Activated T-helper 1 cell treated with anti-CD3 and anti-CD28 coated beads, Interleukin-2, amount 50 U/mL, for 16 hours (primary cell): ENCODE data around the gene POMC.
"Not testable (repeated sequence)": the region's sequence is repeated elsewhere in the genome, so short reads cannot be mapped to it uniquely, and the experiment has no call there.

Source experiments
- DNase-seq, 2 donors: peaks; one replicate each; pipeline ENCODE4 v3.0.0-alpha.2; 2020; ENCODE audit warnings: low read depth in 1 of 2, low spot score in 1 of 2

POMC gene

DNA sequence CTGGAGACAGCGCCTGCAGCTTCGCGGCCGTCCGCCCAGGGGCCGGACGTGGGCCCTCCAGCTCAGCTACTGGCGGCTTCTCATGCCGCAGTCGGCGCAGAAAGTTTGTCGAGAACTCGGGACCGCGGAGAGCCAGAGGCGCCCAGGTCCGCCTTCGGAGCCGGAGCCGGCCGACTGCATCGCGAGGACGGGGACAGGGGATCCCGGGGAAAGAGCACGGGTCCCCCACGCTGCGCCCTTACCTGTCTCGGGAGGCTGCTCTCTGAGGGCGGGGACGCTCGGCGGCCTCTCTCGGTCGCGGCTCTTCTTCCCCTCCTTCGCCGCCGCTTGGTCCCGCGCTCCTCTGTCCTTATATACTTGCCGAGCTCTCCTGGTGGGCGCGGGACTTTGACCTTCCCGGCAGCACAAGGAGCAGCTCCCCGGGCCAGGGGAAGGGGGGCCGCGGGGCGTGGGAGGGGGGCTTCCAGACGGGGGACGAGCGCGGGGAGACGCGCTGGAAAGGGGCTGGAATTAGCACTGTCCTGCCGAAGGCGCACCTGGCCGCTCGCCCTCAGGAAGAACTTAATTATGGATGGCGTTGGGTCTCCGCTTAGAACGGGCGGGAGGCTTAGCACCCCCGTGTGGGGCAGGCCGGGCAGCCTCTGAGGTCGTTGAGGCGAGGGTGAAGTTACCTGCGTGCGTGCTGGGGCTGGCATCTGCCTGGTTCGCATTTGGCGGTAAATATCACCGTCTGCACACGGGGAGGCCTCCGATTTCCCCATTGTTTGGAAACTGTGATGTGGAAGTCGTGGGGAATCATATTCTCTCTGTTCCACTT lies at the start of gene POMC:
Gene POMC, minus strand, starts transcription at position 325 of the 817 bp plus-strand sequence. CDS start 3,808 bp downstream, outside the sequence.
- no peak for DNase-seq

DNA sequence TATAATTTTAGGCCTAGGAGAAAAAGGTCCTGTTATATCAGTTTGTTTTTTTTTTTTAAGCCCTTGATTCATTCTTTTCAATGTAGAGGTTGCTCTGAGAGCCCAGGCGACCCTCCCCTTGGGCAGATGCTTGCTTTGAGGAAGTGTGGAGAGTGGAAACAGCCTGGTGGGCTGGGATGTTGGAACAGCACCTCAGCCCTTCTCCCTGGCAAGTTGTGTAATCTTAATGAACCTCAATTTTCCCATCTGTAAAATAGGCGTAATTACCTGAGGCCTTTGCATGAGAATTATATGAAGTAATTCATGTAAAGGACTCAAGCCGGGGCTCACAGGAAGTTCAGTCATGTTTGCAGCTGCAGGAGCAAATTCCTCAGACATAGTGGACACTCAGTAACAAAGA lies 49.7 kb upstream of the POMC start:
- no peak for DNase-seq

- peak; percentile 63 to 79 for DNase-seq
These were observed 47.7 kb upstream of the POMC start for GRCh38 chr2:25215948-25216679.

DNA sequence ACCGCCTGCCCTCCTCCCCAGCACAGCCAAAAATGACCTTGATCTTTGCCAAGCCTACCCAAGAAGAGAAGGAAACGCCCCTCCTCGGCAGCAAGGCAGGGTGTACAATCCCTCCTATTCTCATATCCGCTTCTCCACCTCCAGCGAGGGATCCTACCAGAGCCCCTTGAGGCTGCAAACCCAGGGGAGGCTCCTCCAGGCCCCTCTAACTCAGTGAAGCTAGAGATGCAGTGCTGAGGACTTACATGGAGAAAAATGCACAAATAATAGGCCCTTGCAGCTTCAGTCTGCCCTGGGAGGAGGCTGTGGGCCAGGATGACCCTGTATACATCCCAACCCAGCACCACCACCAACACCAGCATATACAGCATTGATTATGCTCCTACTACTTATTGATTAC lies 46.9 kb upstream of the POMC start:
- DNase-seq = no peak

- no peak for DNase-seq
These were observed 44.8 kb upstream of the POMC start for GRCh38 chr2:25213229-25213628.

DNA sequence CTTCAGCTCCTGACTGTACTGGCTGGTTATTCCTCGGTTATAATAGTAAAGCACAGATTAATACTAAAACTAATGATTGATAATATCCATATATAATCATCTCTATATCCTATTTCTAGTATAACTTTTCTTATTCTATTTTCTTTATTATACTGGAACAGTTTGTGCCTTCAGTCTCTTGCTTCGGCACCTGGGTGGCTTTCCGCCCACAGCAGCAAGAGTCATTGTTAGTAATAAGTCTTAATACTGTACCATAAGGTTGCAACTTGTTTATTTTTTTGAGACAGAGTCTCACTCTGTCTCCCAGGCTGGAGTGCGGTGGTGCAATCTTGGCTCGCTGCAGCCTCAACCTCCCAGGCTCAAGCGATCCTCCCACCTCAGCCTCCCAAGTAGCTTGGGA lies 42.5 kb upstream of the POMC start:
- not testable (repeated sequence) for DNase-seq

GRCh38 chr2:25207078-25207545 lies 38.7 kb upstream of the POMC start:
- DNase-seq = no peak

- DNase-seq = no peak
These were observed 35.9 kb upstream of the POMC start for GRCh38 chr2:25204190-25204838.

DNA sequence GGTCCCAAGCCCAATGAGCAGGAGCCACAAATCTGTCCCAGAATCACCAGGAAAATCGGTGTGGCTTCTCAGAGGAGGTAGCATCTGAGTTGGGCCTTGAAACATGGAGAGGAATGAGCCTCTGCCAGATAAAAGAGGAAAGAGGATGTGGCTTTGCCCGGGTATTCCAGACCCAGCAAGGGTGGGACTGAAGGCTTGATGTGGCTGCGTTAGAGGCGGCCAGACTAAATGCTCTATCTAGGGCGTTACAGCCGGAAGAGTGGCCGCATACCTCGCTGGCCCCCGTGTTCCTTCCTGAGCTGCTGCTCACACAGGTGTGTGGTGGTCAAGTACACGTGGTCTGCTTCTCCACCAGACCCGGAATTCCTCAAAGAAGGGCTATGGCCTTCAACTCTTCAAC lies 33.9 kb upstream of the POMC start:
- DNase-seq = no peak

DNA sequence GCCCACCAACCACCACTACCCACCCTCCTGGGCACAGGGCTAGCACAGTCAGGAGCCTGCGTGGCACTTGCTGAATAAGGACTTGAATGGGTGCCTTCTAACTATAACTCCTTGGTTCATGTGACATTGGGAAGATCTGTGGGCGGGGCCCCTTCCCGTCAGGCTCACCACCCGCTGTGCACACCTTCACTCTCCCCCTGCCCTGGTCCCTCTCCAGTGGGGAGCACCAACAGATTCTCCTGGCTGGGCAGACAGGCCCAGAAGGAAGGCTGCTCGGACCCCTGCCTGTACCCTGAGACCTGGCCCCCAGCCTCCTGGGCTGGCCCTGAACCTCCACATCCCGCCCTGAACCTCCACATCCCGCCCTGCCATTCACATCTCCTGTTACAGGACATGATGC lies 33.4 kb upstream of the POMC start:
- no peak for DNase-seq

- no peak for DNase-seq
These were observed 32.9 kb upstream of the POMC start for GRCh38 chr2:25201265-25201664.

- DNase-seq = no peak
These were observed 30.2 kb upstream of the POMC start for GRCh38 chr2:25198576-25198975.

- DNase-seq = no peak
These were observed 29.8 kb upstream of the POMC start for GRCh38 chr2:25198209-25198525.

DNA sequence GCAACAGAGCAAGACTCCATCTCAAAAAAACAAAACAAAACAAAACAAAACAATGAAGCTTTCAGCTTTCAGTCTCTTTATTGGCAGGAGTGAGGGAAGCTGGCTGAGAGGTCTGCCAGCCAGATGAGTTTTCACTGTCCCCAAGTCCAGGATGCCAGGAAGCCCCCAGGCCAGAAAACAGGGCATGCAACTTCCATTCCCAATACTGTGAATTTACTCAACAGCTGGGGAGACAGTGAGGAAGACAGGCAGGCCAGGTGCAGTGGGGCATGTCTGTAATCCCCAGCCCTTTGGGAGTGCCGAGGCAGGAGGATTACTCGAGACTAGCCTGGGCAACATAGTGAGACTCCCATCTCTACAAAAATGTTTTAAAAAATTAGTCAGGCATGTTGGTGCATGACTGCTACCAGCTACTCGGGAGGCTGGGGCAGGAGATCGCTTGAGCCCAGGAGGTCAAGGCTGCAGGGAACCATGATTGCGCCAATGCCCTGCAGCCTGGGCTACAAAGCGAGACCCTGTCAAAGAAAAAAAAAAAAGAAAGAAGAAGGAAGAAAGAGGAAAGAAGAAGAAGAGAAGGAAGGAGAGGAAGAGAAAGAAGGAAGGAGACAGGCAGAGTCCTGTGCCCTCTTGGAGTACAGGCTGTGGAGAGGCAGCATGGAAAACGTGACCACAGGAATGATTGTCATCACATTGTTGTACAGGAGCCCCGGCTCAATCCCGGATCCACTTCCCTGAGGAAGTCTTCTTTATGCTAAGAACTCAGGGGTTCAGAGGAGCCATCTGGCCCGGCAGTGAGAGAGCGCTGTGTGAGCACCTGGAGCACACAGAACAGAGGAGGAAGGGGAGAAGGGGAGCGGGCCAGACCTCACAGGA lies 29.2 kb upstream of the POMC start:
- no peak for DNase-seq

DNA sequence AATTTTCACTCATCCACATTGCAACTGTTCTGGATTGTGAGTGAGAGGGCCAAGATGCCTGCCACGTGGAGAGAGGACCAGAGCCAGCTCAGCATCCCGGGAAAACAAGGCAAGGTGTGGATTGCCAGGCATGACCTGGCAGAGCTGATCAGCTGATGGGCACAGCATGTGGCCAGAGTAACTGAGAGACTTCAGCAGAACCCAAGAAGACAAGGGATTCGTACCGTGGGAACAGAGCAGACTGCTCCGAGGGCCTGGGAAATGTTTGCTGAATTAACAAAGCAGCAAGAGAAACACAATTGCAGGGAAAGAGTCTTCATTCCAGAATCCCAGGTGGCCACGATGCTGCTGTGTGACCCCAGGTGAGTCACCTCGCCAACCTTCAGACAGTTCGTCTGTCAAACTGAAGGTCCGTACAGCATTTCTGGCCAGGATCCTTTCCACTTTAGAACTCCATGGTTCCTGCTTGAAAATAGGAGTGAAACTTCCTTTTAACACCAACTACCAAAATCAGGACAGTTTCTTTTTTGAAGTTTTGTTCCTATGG lies 26.3 kb upstream of the POMC start:
- DNase-seq = no peak

DNA sequence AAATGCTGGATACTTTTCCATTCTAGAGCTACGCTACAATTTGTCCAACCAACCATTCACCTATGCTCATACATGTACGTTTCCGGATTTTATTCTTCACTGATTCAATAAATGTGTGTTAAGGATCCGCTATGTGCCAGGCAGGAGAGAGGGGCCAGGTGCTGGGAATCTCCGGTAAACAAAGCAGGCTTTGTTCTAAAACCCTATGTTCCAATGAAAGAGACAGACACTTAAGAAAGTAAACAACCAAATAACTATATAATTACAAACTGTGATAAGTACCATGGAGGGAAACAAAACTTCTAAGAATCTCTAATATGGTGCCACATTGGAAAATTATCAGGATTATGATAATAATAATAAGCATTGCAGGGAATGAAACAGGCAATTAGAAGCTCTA lies 22.2 kb upstream of the POMC start:
- no peak for DNase-seq

DNA sequence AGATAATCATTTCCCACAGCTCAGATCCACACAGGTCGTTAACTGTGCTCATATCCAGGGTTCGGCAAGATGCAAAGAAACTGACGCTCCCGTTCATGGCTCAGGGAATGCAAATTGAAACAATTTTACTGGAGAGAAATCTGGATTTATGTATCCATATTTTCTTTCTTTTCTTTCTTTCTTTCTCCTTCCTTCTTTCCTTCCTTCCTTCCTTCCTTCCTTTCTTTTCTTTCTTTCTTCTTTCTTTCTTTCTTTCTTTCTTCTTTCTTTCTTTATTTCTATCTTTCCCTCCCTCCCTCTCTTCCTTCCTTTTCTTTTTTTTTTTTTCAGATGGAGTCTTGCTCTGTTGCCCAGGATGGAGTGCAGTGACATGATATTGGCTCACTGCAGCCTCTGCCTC lies 20.0 kb upstream of the POMC start:
- no peak for DNase-seq

DNA sequence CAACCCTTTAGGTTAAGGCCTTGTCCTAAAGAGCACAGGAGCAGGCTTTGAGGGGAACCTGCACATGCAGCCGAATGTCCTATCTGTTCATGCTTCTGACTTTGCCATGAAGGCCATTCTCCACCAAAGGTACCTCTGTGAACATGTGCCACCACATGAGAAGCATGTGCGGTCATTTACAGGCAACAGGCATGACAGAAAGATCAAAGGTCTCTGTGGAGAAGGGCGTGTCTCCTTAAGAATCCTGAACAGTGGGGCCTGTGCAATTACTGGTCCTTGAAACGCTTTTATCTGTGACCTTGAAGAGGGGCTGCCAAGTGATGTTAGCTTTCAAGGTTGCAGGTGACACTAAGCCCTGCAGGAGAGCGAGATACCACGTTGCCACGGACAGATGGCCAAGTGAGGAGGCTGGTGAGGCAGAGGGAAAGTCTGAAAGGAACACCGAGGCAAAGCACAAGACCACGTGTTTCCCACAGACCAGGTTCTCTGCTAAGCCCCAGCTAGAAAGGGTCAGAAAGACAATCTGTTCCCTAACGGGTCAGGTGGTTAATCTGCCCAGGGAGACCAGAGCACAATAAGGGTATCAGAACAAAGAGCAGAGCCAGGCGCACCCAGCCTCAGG lies 19.5 kb upstream of the POMC start:
- DNase-seq = no peak

DNA sequence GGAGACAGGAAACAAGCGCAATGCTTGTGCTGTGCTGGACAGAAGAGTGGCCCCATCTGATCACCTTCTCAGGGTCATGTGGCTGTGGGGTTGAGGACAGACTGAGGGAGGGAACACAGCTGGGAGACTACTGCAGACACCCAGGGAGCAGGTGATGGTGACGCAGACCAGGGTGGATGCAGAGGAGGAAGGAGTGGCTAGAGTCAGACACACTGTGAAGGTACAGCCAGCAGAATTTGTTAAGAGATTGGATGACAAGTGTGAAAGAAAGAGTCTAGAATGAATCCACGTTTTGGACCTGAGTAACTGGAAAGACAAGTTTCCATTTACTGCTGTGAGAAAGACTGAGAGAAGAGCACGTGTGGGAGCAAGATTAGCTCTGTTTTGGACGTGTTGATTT lies 15.9 kb upstream of the POMC start:
- DNase-seq = no peak

DNA sequence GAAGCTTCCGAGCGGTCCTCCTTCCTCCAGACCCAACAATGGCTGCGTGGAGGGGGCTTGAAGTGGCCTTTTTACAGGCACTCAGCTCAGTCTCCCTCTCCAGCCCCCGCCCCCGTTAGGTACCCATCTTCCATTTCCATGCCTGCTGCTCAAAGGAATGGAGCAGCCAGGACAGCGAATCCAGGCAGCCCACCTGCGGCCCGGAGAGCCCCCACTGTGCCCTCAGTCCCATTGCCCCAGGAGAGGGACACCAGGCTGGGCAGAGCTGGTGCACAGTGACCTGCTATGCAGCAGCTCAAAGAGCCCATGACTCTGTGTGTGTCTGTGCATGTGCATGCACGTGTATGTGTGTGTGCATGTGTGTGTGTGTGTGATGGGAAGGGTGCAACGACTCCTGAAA lies 10.6 kb upstream of the POMC start:
- no peak for DNase-seq
